HG02588 (cell line): ENCODE measurements around the gene FBXL2.
A peak's percentile ranks its signal among the peaks of the same experiment; 100 is the strongest.
"Not testable (repeated sequence)": the region's sequence is repeated elsewhere in the genome, so short reads cannot be mapped to it uniquely, and the experiment has no call there.

Experiments used
- ATAC-seq: cut with Tn5 transposase; IDR thresholded peaks from one replicate; pipeline ENCODE4 v1.9.1; 2021; ENCODE audit warnings: mild to moderate bottlenecking, moderate library complexity; ENCODE audit not compliant: unreplicated experiment

The FBXL2 gene

DNA sequence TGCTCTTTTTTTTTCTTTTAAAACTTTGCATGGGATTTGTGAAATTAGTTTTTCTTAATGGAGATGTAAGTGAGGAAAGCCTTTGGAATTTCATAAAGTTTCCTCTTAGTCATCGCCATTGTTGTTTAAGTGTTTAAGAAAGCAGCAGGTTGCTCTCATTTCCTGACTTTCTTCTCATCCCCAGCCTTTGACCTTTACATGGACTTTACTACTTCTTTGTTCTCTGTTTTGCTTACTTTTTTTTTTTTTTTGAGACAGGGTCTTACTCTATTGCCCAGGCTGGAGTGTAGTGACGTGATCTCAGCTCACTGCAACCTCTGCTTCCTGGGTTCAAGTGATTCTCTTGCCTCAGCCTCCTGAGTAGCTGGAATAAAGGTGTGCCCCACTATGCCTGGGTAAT lies 38.6 kb downstream of the FBXL2 start:
- ATAC-seq, result no peak

DNA sequence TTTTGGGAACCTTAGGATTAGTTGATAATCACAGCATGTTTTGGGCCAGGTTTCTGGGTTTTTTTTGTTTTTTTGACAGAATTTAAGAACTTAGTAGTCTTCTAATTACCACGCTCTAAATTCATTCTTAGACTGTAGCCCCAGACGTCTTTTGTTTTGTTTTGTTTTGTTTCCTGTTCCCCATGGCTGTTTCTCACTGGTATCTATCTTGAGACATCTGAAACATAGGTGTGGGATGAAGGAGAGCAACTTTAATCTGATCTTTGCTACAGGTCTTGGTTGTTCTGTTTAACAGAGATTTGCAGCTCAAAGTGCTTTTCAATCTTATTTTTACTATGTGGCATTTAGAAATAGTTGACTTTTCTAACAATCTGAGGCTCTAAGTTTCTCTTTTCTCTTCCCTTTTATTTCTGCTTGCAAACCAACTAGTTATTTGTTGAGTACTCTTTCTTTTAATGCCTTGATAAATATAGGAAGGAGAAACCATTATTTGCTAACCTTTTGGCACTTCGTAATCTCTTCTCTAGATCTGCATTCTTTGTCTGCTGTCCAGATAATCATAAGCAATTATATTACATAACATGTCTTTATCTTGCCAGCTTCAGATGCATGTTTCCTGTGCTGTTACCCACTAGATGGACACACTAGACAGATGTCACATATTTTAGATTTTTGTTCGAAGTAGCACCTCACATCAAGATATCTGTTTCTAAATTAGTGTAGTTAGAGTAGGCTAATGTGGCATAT lies 40.9 kb downstream of the FBXL2 start:
- ATAC-seq, result no peak

- no peak for ATAC-seq
Observed at GRCh38 chr3:33318710-33319380, 41.6 kb downstream of the FBXL2 start.

GRCh38 chr3:33322412-33322811 lies 45.2 kb downstream of the FBXL2 start:
- ATAC-seq, result no peak

GRCh38 chr3:33331414-33331813 lies 54.2 kb downstream of the FBXL2 start:
- ATAC-seq, result no peak

DNA sequence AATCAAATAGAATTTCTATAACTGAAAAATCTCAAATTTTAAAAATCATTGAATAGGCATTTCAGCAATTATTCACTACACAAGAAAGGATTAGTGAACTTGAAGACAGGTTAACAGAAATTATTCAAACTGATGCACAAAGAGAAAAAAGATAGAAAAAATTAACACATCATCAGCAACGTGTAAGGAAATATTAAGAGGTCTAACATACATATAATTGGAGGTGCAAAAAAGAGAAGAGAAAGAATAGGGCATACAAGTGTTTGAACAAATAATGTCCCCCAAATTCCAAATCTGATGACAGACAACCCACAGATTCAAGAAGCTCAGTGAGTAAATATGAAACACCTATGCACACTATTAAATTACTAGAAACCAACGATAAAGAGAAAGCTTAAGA lies 57.1 kb downstream of the FBXL2 start:
- ATAC-seq, result no peak

GRCh38 chr3:33338936-33339465 lies 61.8 kb downstream of the FBXL2 start:
- not testable (repeated sequence) for ATAC-seq

DNA sequence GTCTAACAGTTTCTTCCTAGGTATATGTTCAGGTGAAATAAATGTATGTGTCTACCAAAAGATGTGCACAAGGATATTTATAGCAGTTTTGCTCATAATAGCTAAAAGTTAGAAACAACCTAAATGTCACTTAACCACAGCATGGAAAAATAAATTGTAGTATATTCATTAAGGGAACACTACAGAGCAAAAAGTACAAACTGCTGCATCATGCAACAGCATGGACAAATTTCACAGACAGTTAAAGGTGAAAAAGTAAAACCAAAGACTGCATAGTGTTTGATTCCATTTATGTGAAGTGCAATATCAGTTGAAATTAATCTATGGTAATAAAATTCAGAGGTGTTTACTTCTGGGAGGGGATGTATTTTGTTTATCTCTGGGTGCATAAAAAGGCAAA lies 62.5 kb downstream of the FBXL2 start:
- ATAC-seq, result no peak

- ATAC-seq, result no peak
Observed at GRCh38 chr3:33355611-33356010, 78.4 kb downstream of the FBXL2 start.

- ATAC-seq, result no peak
Observed at GRCh38 chr3:33358172-33358781, 81.0 kb downstream of the FBXL2 start.

DNA sequence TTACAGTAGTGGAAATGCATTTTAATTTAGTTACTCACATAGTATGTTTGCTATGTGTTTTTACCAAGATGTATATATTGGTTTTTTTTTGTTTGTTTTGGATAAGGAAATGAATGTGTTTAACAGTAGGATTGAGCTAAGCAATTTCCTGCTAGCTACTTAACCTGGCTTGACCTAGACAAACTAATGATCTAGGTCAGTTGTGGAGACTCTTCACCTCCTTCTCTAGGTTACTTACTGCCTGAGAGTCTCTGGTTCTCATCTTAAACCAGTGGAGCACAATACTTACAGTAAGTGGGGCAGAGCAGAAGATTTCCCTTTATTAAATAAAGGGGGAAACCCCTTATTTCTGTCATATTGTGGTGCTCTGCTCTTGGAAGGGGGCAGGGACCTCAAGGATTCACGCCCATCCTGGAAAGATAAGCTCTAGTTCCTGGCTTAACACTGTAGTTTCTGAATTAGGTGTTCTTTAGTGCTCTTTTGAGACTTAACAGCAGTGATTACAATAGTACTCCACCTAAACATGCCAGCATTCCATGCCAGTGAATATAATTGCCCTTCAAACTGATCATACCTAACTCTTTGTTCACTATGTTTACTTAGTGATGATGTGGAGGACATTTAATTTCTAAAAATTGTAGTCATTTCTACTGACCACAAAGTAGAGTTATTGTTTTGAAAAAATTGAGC lies 83.0 kb downstream of the FBXL2 start:
- no peak for ATAC-seq

- no peak for ATAC-seq
Observed at GRCh38 chr3:33363113-33363800, 86.0 kb downstream of the FBXL2 start.

- ATAC-seq, result no peak
Observed at GRCh38 chr3:33364060-33364459, 86.8 kb downstream of the FBXL2 start.

DNA sequence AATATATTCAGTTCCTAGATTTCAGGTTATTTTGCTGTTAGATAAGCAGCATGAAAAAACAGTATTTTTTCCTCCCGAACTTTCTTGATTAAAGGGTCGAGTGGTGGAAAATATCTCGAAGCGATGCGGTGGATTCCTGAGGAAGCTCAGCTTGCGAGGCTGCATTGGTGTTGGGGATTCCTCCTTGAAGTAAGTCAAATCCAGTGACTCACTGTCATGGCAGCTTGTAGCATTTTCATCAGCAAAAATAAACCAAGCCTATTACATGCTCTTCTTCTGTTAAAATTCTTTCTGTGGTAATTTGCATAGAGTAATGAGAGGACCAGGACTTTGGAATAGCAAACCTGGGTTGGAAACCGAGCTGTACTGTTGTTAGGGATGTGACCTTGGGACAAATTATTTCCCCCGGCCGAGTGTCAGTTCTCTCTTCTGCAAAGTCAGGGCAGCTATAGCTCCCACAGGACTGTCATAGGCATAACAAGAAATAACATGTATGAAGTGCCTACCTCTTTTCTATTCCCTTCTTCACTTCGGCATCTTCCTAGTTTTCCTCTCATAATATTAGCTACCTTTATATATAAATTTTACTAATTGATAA lies 87.4 kb downstream of the FBXL2 start:
- no peak for ATAC-seq

DNA sequence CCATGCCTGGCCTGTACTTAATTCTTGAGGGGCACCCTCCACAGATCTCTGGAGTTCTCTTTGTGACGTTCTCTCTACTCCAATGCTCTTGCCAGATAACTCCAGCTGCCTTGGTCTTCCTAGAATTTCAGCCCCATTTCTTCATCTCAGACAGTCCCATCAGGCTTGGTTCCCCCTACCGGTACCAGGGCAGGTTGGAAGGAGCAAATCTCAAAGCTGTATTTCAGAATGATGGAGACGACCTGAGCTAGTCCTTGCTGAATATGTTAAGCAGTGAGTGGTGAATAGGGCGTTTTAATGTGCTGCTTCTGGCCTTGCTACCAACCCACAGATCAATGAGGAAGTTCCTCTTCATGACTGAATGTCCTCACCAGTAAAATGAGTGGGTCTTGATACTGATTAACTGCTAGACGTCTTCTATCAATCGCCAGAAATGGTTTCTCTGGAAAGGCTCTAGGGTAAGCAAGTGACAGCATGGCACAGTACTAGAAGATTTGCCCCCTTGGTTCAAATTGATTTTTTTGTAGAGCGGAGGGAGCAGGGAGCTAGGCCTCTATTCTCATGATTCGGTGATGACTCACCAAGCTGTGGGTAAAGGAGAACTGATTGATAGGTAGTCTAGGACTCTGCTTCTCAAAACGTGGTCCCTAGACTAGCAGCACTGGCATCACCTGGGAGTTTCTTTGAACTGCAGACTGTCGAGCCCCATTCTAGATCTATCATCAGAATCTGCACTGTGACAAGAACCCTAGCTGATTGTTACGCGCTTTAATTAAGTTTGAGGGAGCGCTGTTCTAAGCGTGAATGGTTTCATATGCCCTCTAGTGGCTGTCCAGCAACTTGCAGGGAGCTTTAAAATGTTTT lies 95.2 kb downstream of the FBXL2 start:
- peak; percentile 62 for ATAC-seq

DNA sequence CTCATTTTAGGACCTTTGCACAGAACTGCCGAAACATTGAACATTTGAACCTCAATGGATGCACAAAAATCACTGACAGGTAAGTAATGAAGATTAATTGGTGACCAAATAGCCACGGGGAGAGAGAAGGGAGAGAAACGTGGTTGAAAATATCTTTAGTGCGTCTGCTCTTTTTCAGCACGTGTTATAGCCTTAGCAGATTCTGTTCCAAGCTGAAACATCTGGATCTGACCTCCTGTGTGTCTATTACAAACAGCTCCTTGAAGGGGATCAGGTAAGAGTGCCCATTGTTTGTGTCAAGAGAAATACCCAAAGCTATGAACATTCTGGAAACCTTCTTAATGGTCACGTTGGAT lies 95.8 kb downstream of the FBXL2 start:
- no peak for ATAC-seq

DNA sequence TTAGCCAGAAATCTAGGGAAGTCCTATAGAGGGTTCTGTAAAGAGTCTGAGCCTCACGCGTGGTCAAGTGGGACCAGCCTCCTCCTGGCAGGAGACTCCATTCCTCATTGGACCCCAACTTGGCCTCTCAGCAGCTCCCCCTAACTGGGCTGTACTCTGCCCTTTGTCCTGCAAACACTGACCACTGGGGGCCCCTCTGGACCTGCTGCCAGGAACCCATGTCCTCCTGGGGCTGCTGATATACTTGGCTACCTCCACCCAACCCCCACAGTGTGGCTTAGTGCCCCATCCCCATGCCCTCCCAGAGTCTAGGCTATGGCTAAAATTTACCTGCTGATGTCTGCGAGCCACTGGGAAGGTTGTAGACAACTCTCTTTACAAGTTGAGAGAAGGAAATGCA lies 100.2 kb downstream of the FBXL2 start:
- ATAC-seq, result no peak

GRCh38 chr3:33377931-33378330 lies 100.7 kb downstream of the FBXL2 start:
- no peak for ATAC-seq

DNA sequence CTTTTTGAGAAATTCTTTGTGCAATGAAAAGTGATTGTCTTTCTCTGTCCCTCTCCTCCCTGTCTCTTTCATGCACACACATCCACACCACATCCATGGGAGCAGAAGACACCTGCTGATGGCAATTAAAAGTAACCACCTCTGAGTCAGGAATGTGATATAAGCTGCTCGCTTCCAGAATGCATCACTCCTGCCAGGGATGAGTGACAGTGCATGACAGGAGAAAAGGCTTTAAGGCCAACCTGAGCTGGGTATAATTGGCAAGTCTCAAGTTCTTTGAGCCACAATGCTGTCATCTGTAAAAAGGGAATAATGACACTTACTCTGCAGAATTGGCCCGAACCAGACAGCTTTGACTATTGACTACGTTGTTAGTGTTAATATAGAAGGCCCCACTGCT lies 103.4 kb downstream of the FBXL2 start:
- ATAC-seq, result no peak

DNA sequence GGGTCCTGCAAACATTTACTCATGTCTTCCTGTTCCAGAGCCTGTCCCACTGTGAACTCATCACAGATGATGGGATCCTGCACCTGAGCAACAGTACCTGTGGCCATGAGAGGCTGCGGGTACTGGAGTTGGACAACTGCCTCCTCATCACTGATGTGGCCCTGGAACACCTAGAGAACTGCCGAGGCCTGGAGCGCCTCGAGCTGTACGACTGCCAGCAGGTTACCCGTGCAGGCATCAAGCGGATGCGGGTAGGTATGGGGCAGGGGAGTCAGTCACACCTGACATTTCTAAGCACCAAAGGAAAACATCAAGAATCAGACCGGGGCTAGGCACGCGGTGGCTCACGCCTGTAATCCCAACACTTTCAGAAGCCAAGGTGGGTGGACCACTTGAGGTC lies 106.7 kb downstream of the FBXL2 start:
- no peak for ATAC-seq
